ENCODE results near the gene MAPK10.

DNA sequence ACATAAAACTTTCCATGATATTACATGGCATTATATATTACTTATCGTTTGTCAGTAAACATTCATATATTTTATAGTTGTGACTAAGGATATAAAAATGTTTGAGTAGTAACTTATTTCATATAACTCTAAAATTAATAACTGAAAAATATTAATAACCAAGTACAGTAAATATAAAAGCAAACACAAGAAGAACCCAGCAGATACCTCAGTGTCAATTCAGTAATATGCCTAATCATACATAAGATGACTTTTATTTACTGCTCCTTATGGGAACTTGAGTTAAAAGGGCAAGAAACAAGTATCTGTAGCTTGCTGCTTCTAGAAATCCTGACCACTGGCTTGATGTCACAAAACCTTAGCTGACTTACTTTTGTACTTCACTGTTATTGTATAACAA is 28.4 kb upstream of the MAPK10 start:
- TF ChIP-seq EZH2 (IDR thresholded peaks at IDR 0.05; ENCODE audit: low read length, missing control alignments) (no peak), CTCF (conservative IDR thresholded peaks at IDR 0.05 in 1 of 2, IDR thresholded peaks at IDR 0.05 in 1 of 2; ENCODE audit: low read depth in 1 of 2, low read length in 2 of 2) (no peak)

All from fibroblast of lung (primary cell).